DMS 273 (cell line): ENCODE measurements around the gene PTPMT1.
A peak's percentile ranks its signal among the peaks of the same experiment; 100 is the strongest.
"Not testable (repeated sequence)": the region's sequence is repeated elsewhere in the genome, so short reads cannot be mapped to it uniquely, and the experiment has no call there.

ENCODE experiments used
- DNase-seq: peaks from one replicate; lab custom pipeline; 2025; ENCODE audit not compliant: unreplicated experiment; lab: John Stamatoyannopoulos, UW

PTPMT1 gene

GRCh38 chr11:47546274-47546673 lies 19.1 kb upstream of the PTPMT1 start:
- not testable (repeated sequence) for DNase-seq

- no peak for DNase-seq
Measured at GRCh38 chr11:47550288-47551047, 14.9 kb upstream of the PTPMT1 start.

GRCh38 chr11:47551086-47551485 lies 14.3 kb upstream of the PTPMT1 start:
- peak; percentile 52 for DNase-seq

GRCh38 chr11:47552056-47552565 lies 13.3 kb upstream of the PTPMT1 start:
- peak; percentile 54 for DNase-seq

- peak; percentile 95 for DNase-seq
Measured at GRCh38 chr11:47552566-47553405, 12.6 kb upstream of the PTPMT1 start, which contains the start of gene CELF1. CELF1 (minus strand) TSS chr11:47553132; CDS start chr11:47499523, 53,609 bp downstream.

GRCh38 chr11:47553406-47553743 lies 12.0 kb upstream of the PTPMT1 start:
- peak; percentile 79 for DNase-seq

- not testable (repeated sequence) for DNase-seq
Measured at GRCh38 chr11:47557004-47557403, 8.4 kb upstream of the PTPMT1 start.

- no peak for DNase-seq
Measured at GRCh38 chr11:47558695-47559094, 6.7 kb upstream of the PTPMT1 start.

GRCh38 chr11:47560426-47560825 lies 5.0 kb upstream of the PTPMT1 start:
- DNase-seq, result no peak

- DNase-seq, result not testable (repeated sequence)
Measured at GRCh38 chr11:47562393-47562792, 3.0 kb upstream of the PTPMT1 start.

GRCh38 chr11:47564366-47564765 lies 1.0 kb upstream of the PTPMT1 start:
- not testable (repeated sequence) for DNase-seq

- no peak for DNase-seq
Measured at GRCh38 chr11:47564933-47565339, 463 bp upstream of the PTPMT1 start.

GRCh38 chr11:47566149-47566698 lies 825 bp downstream of the PTPMT1 start:
- no peak for DNase-seq

- DNase-seq, result no peak
Measured at GRCh38 chr11:47569646-47570045, 4.2 kb downstream of the PTPMT1 start.

- no peak for DNase-seq
Measured at GRCh38 chr11:47570651-47571356, 5.4 kb downstream of the PTPMT1 start.

- no peak for DNase-seq
Measured at GRCh38 chr11:47571357-47571729, 5.9 kb downstream of the PTPMT1 start.

- DNase-seq, result no peak
Measured at GRCh38 chr11:47571895-47572294, 6.5 kb downstream of the PTPMT1 start.

GRCh38 chr11:47572715-47573255 lies 7.4 kb downstream of the PTPMT1 start:
- DNase-seq, result peak; percentile 63

GRCh38 chr11:47573321-47573720 lies 7.9 kb downstream of the PTPMT1 start:
- no peak for DNase-seq

- DNase-seq, result peak; percentile 42
Measured at GRCh38 chr11:47577460-47578041, 12.2 kb downstream of the PTPMT1 start.
